ENCODE data around the gene STARD7.

STARD7 gene

DNA sequence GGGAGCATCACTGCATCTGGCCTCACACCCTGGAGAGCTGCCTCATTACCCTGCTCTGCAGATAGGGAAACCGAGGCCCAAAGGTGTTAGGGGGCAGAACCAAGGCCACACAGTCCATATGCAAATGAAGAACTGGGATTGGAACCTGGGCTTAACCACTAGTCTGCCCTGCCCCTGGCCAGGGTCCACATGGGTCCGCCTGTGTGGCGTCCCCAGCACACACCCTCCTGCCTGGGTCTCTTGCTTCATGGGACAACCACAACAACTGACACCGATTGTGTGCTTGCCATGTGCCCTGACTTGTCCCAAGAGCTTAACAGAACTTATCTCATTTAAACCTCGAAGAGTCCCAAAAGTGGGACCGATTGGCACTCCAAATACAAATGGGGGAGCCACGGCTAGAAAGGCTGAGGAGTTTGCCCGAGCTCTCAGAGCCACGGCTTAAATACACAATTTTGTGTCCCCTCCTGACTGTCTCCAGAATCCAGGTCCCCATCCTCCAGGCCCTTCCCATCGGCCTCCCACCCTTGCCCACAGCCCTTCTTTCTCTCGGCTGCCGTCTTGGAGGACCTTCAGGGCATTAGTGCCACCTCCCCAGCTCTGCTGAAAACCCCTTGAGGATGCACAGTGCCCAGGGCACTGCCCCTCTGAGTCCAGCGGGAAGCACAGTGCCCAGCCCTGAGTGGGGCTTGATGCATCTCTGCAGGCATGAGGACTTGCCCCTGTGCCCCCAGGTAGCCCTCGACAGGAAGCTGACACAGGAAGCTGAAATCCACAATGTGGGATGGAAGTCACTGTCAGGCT is 57.6 kb downstream of the STARD7 start:
- no peak for ATAC-seq
- TF ChIP-seq ZNF70 (CRISPR knock-in tag; IDR thresholded peaks at IDR 0.05), result no peak
- TF ChIP-seq, protein P1, sequence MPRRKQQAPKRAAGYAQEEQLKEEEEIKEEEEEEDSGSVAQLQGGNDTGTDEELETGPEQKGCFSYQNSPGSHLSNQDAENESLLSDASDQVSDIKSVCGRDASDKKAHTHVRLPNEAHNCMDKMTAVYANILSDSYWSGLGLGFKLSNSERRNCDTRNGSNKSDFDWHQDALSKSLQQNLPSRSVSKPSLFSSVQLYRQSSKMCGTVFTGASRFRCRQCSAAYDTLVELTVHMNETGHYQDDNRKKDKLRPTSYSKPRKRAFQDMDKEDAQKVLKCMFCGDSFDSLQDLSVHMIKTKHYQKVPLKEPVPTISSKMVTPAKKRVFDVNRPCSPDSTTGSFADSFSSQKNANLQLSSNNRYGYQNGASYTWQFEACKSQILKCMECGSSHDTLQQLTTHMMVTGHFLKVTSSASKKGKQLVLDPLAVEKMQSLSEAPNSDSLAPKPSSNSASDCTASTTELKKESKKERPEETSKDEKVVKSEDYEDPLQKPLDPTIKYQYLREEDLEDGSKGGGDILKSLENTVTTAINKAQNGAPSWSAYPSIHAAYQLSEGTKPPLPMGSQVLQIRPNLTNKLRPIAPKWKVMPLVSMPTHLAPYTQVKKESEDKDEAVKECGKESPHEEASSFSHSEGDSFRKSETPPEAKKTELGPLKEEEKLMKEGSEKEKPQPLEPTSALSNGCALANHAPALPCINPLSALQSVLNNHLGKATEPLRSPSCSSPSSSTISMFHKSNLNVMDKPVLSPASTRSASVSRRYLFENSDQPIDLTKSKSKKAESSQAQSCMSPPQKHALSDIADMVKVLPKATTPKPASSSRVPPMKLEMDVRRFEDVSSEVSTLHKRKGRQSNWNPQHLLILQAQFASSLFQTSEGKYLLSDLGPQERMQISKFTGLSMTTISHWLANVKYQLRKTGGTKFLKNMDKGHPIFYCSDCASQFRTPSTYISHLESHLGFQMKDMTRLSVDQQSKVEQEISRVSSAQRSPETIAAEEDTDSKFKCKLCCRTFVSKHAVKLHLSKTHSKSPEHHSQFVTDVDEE (CRISPR knock-in tag; IDR thresholded peaks at IDR 0.05), result no peak
- TF ChIP-seq OSR1 (CRISPR knock-in tag; IDR thresholded peaks at IDR 0.05), result no peak
- TF ChIP-seq ISL1 (CRISPR knock-in tag; IDR thresholded peaks at IDR 0.05), result no peak
- TF ChIP-seq GLIS3 (CRISPR knock-in tag; IDR thresholded peaks at IDR 0.05), result no peak
- no peak for TF ChIP-seq TOX (CRISPR knock-in tag; IDR thresholded peaks at IDR 0.05; ENCODE audit: borderline replicate concordance)
- TF ChIP-seq CSDC2 (CRISPR knock-in tag; IDR thresholded peaks at IDR 0.05), result no peak
- no peak for TF ChIP-seq SNAI2 (CRISPR knock-in tag; IDR thresholded peaks at IDR 0.05)
- TF ChIP-seq ZC3H10 (CRISPR knock-in tag; IDR thresholded peaks at IDR 0.05), result no peak
- TF ChIP-seq ZNF565 (CRISPR knock-in tag; conservative IDR thresholded peaks at IDR 0.05; ENCODE audit: low read depth), result no peak
- no peak for TF ChIP-seq RARB (CRISPR knock-in tag; IDR thresholded peaks at IDR 0.05)
- TF ChIP-seq ESRRG (CRISPR knock-in tag; IDR thresholded peaks at IDR 0.05), result no peak

DNA sequence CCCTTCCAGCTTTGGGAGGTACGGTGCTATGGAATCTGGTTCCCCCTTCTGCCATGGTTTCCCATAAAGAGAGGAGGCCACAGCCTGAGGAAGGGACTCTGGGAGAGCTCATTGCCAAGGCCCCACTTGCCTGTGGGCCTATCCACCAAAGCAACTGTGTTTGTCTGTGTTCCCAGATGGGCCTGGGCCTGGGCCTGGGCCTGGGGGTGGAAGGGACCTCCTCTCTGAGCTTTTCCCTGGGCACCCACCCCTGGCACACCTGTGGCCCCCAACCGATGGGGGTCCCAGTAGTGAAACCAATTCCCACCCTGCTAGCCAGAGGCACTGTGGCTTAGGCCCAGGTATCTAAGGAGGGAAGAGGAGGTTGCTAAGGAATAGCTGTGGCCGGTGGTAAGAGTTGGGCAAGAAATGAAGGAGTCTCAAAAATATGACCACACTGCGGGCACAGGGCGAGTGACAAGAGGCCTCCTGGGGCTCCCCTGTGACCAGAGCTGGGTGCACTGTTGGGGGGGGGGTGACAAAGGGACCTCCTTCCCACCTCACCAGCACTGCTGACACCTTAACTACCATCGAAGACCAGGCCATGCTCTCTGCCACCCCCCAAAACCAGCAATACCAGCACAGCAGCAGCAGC is 58.5 kb downstream of the STARD7 start:
- no peak for ATAC-seq

More for the DNA sequence above, 58.5 kb downstream of the STARD7 start:
- TF ChIP-seq RARB (CRISPR knock-in tag; IDR thresholded peaks at IDR 0.05) (no peak), SNAI2 (CRISPR knock-in tag; IDR thresholded peaks at IDR 0.05) (no peak), CSDC2 (CRISPR knock-in tag; IDR thresholded peaks at IDR 0.05) (no peak), ZC3H10 (CRISPR knock-in tag; IDR thresholded peaks at IDR 0.05) (no peak), ZFP30 (CRISPR knock-in tag; IDR thresholded peaks at IDR 0.05) (no peak), ZFP3 (CRISPR knock-in tag; IDR thresholded peaks at IDR 0.05) (no peak), TCF4 (CRISPR knock-in tag; IDR thresholded peaks at IDR 0.05; ENCODE audit: borderline replicate concordance) (no peak), ESRRG (CRISPR knock-in tag; IDR thresholded peaks at IDR 0.05) (no peak), ISL1 (CRISPR knock-in tag; IDR thresholded peaks at IDR 0.05) (no peak), GLIS3 (CRISPR knock-in tag; IDR thresholded peaks at IDR 0.05) (no peak), OSR1 (CRISPR knock-in tag; IDR thresholded peaks at IDR 0.05) (no peak), ZNF565 (CRISPR knock-in tag; conservative IDR thresholded peaks at IDR 0.05; ENCODE audit: low read depth) (no peak), TOX (CRISPR knock-in tag; IDR thresholded peaks at IDR 0.05; ENCODE audit: borderline replicate concordance) (no peak), PPARA (CRISPR knock-in tag; IDR thresholded peaks at IDR 0.05; ENCODE audit: borderline replicate concordance) (no peak)
- TF ChIP-seq, protein P2, sequence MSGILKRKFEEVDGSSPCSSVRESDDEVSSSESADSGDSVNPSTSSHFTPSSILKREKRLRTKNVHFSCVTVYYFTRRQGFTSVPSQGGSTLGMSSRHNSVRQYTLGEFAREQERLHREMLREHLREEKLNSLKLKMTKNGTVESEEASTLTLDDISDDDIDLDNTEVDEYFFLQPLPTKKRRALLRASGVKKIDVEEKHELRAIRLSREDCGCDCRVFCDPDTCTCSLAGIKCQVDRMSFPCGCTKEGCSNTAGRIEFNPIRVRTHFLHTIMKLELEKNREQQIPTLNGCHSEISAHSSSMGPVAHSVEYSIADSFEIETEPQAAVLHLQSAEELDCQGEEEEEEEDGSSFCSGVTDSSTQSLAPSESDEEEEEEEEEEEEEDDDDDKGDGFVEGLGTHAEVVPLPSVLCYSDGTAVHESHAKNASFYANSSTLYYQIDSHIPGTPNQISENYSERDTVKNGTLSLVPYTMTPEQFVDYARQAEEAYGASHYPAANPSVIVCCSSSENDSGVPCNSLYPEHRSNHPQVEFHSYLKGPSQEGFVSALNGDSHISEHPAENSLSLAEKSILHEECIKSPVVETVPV (CRISPR knock-in tag; IDR thresholded peaks at IDR 0.05), result no peak
- TF ChIP-seq, protein P3, sequence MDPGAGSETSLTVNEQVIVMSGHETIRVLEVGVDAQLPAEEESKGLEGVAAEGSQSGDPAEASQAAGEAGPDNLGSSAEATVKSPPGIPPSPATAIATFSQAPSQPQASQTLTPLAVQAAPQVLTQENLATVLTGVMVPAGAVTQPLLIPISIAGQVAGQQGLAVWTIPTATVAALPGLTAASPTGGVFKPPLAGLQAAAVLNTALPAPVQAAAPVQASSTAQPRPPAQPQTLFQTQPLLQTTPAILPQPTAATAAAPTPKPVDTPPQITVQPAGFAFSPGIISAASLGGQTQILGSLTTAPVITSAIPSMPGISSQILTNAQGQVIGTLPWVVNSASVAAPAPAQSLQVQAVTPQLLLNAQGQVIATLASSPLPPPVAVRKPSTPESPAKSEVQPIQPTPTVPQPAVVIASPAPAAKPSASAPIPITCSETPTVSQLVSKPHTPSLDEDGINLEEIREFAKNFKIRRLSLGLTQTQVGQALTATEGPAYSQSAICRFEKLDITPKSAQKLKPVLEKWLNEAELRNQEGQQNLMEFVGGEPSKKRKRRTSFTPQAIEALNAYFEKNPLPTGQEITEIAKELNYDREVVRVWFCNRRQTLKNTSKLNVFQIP (CRISPR knock-in tag; IDR thresholded peaks at IDR 0.05; ENCODE audit: borderline replicate concordance, low read depth), result no peak
- TF ChIP-seq, protein P4, sequence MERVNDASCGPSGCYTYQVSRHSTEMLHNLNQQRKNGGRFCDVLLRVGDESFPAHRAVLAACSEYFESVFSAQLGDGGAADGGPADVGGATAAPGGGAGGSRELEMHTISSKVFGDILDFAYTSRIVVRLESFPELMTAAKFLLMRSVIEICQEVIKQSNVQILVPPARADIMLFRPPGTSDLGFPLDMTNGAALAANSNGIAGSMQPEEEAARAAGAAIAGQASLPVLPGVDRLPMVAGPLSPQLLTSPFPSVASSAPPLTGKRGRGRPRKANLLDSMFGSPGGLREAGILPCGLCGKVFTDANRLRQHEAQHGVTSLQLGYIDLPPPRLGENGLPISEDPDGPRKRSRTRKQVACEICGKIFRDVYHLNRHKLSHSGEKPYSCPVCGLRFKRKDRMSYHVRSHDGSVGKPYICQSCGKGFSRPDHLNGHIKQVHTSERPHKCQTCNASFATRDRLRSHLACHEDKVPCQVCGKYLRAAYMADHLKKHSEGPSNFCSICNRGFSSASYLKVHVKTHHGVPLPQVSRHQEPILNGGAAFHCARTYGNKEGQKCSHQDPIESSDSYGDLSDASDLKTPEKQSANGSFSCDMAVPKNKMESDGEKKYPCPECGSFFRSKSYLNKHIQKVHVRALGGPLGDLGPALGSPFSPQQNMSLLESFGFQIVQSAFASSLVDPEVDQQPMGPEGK (CRISPR knock-in tag; IDR thresholded peaks at IDR 0.05; ENCODE audit: borderline replicate concordance), result no peak
- TF ChIP-seq, protein P5, sequence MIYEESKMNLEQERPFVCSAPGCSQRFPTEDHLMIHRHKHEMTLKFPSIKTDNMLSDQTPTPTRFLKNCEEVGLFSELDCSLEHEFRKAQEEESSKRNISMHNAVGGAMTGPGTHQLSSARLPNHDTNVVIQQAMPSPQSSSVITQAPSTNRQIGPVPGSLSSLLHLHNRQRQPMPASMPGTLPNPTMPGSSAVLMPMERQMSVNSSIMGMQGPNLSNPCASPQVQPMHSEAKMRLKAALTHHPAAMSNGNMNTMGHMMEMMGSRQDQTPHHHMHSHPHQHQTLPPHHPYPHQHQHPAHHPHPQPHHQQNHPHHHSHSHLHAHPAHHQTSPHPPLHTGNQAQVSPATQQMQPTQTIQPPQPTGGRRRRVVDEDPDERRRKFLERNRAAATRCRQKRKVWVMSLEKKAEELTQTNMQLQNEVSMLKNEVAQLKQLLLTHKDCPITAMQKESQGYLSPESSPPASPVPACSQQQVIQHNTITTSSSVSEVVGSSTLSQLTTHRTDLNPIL (CRISPR knock-in tag; IDR thresholded peaks at IDR 0.05; ENCODE audit: low read depth), result no peak
